PC-3 (cell line): ENCODE data around the gene AMD1.

ENCODE experiments used
- CTCF ChIP-seq: fragments of 300-600 bp; sonication (generic); conservative IDR thresholded peaks from 2 replicates; pipeline ENCODE4 v1.5.1; 2017; ENCODE audit warnings: antibody characterized with exemption, low read depth, mild to moderate bottlenecking, low read length
- EZH2 ChIP-seq: fragments of 300-600 bp; sonication (generic); IDR thresholded peaks from one replicate; pipeline ENCODE4 v1.6.1; 2017; ENCODE audit warnings: antibody characterized with exemption, mild to moderate bottlenecking, low read length; ENCODE audit not compliant: unreplicated experiment

DNA sequence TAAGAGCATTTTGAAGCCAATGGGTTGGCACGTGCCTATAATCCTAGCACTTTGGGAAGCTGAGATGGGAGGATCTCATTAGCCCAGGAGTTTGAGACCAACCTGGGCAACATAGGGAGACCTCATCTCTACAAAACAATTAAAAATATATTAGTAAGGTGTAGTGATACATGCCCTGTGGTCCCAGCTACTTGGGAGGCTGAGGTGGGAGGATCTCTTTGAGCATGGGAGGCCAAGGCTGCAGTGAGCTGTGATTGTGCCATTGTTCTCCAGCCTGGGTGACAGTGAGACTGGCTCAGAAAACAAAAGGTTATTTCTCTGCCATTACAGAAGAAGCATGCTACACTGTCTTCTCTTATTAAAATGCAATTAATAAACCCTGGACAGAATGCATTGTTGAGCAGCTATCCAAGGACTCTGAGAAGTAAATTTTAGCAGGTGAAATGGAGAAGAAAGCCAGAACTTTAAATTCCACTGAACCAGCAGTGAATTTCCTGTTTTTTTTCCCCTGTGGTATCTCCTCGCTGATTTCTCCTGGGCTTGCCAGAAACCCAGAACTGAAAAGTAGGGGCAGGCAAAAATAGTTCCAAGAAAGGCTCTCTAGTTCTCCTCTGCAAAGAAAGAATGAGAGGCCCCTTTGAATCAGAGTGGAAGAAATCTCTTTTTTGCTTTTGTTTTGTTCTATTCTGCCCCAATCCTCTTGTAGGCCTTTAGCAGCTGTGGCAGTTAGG is 8.4 kb downstream of the AMD1 start:
- no peak for TF ChIP-seq EZH2
- no peak for TF ChIP-seq CTCF
